ENCODE results near the gene PREP.
"Not testable (repeated sequence)": the region's sequence is repeated elsewhere in the genome, so short reads cannot be mapped to it uniquely, and the experiment has no call there.

The PREP gene

GRCh38 chr6:105402939-105403935, at the start of gene PREP:
PREP (minus strand) TSS chr6:105403082; CDS start chr6:105402891, 191 bp downstream.
- peak; percentile 76 for DNase-seq

GRCh38 chr6:105452376-105452775, 49.5 kb upstream of the PREP start:
- no peak for DNase-seq

GRCh38 chr6:105449756-105450390, 47.0 kb upstream of the PREP start:
- DNase-seq = no peak

- DNase-seq = no peak
Measured at GRCh38 chr6:105445481-105445880, 42.6 kb upstream of the PREP start.

GRCh38 chr6:105443941-105444340, 41.1 kb upstream of the PREP start:
- DNase-seq = no peak

GRCh38 chr6:105442369-105442768, 39.5 kb upstream of the PREP start:
- DNase-seq = no peak

- no peak for DNase-seq
Measured at GRCh38 chr6:105437236-105437635, 34.4 kb upstream of the PREP start.

GRCh38 chr6:105433723-105434122, 30.8 kb upstream of the PREP start:
- no peak for DNase-seq

GRCh38 chr6:105432797-105433196, 29.9 kb upstream of the PREP start:
- no peak for DNase-seq

GRCh38 chr6:105431226-105431625, 28.3 kb upstream of the PREP start:
- no peak for DNase-seq

GRCh38 chr6:105430685-105431084, 27.8 kb upstream of the PREP start:
- no peak for DNase-seq

GRCh38 chr6:105429676-105430075, 26.8 kb upstream of the PREP start:
- no peak for DNase-seq

- DNase-seq = no peak
Measured at GRCh38 chr6:105428342-105428957, 25.6 kb upstream of the PREP start.

- peak; percentile 57 for DNase-seq
Measured at GRCh38 chr6:105424175-105424783, 21.4 kb upstream of the PREP start.

- not testable (repeated sequence) for DNase-seq
Measured at GRCh38 chr6:105416971-105417370, 14.1 kb upstream of the PREP start.

GRCh38 chr6:105409734-105410133, 6.9 kb upstream of the PREP start:
- DNase-seq = no peak

- peak; percentile 15 for DNase-seq
Measured at GRCh38 chr6:105402090-105402938, 568 bp downstream of the PREP start.

GRCh38 chr6:105401247-105402089, 1.4 kb downstream of the PREP start:
- no peak for DNase-seq

GRCh38 chr6:105400501-105400900, 2.4 kb downstream of the PREP start:
- no peak for DNase-seq

- DNase-seq = no peak
Measured at GRCh38 chr6:105398859-105399258, 4.0 kb downstream of the PREP start.

- DNase-seq = no peak
Measured at GRCh38 chr6:105397987-105398386, 4.9 kb downstream of the PREP start.

Measured in activated CD4-positive, alpha-beta T cell treated with anti-CD3 and anti-CD28 coated beads, Interleukin-2, amount 50 U/mL, for 1 hour (primary cell).